ENCODE measurements around the gene POLR2J3.
"Not testable (repeated sequence)": the region's sequence is repeated elsewhere in the genome, so short reads cannot be mapped to it uniquely, and the experiment has no call there.

The POLR2J3 gene

DNA sequence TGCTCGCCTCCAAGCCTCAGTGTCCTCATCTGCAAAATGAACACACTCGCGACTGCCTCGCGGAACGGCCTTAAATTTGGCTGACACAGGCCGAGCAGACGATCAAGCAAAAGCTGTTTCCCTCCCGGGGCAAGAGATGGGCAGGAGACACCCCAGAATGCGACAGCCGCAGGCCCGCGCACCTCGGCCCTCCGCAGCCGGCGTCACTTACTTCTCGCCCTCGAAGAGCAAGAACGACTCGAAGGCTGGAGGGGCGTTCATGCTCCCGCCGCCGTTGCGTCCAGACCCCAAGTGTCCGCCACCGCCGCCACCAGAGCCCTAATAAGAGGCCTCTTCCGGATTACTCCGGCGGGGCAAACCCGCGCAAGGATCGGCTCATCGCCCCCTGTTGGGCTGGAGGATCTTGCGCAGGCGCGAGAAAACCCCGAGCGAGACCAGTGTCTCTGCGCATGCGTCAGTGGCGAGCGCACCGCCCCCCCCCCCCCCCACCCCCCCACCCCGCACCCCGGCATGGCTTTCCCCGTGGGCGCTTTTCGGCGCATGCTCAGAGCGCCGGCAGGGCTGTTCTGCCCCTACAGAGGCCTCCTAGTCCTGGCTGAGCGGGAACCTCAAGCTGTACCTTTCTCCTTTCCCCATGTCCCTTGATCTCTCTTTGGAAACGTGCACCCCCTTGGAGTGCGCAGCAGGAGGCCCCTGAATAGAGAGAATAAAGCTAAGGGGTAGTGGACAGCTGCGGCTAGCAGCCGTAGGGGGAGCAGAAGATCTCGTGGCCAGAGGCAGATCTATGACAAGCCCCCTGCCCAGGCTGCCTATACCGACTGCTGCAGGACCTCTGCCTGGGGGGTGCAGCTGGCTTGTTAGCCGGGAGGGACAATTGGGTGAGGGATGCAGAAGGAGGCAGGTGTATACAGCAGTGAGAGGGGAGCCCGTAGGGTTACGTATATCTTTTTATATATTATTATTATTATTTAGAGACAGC is at the start of gene POLR2J3:
Gene POLR2J3, minus strand, starts transcription at position 323 of the 979 bp plus-strand sequence. Its CDS starts 62 bp downstream, at position 261.
- CTCF ChIA-PET; DNase-seq (ENCODE audit: low spot score): not testable (repeated sequence)

DNA sequence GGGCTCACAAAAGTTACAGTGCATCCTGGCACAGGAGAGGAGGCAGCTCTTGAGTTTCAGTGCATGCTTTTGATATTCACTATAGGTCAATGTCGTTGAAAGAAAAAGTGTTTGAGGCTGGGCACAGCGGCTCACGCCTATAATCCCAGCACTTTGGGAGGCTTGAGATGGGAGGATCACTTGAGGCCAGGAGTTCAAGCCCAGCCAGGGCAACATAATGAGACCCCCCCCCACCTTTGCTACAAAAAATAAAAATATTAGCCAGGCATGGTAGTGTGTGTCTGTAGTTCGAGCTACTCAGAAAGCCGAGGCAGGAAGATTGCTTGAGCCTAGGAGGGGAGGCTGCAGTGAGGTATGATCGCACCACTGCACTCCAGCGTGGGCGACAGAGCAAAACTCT is 45.7 kb upstream of the POLR2J3 start:
- DNase-seq (ENCODE audit: low spot score); POLR2A ChIA-PET (ENCODE audit: low non-redundant PET); CTCF ChIA-PET; H3K27ac ChIP-seq: not testable (repeated sequence)

More for the DNA sequence above, at the start of gene POLR2J3:
- TF ChIP-seq, protein P1, sequence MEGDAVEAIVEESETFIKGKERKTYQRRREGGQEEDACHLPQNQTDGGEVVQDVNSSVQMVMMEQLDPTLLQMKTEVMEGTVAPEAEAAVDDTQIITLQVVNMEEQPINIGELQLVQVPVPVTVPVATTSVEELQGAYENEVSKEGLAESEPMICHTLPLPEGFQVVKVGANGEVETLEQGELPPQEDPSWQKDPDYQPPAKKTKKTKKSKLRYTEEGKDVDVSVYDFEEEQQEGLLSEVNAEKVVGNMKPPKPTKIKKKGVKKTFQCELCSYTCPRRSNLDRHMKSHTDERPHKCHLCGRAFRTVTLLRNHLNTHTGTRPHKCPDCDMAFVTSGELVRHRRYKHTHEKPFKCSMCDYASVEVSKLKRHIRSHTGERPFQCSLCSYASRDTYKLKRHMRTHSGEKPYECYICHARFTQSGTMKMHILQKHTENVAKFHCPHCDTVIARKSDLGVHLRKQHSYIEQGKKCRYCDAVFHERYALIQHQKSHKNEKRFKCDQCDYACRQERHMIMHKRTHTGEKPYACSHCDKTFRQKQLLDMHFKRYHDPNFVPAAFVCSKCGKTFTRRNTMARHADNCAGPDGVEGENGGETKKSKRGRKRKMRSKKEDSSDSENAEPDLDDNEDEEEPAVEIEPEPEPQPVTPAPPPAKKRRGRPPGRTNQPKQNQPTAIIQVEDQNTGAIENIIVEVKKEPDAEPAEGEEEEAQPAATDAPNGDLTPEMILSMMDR (conservative IDR thresholded peaks at IDR 0.05; ENCODE audit: low read depth), result peak; percentile 34; the same call in 1 of the 2 replicates
- H3K27ac ChIP-seq, result peak within 1 kb of the TSS; percentile 62
- POLR2A ChIA-PET (ENCODE audit: low non-redundant PET), result not testable (repeated sequence)

DNA sequence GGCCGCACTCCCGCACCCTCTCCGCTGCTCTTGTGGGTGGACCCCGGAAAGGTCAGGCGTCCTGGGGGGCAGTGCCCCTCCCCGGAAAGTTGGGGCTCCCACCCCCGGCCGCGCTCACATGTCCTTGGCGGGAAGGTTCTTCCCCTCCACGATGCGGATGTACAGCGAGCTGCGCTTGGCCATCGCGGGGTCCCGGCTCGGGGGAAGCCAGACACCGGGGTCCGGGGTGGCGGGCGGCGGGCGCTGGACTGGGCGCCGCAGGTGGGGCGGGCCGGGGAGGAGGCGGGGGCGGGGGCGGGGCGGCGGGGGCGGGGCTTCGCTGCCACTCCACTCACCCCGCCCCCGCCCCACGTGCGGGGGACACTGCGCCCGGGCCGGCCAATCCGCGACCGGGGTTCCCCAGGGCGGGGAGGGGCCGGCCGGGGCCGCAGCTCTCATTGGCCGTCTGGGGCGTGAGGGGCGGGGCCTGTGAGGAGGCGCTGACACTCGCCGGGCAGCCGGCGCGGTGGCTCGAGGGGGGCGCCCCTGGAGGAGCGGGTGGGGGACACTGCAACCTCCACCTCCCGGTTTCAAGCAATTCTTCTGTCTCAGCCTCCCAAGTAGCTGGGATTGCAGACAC is 44.2 kb upstream of the POLR2J3 start, which contains the start of gene RASA4:
Gene RASA4, minus strand, starts transcription at position 250 of the 619 bp plus-strand sequence. Its CDS starts 67 bp downstream, at position 183.
- POLR2A ChIA-PET (ENCODE audit: low non-redundant PET), result not testable (repeated sequence)

DNA sequence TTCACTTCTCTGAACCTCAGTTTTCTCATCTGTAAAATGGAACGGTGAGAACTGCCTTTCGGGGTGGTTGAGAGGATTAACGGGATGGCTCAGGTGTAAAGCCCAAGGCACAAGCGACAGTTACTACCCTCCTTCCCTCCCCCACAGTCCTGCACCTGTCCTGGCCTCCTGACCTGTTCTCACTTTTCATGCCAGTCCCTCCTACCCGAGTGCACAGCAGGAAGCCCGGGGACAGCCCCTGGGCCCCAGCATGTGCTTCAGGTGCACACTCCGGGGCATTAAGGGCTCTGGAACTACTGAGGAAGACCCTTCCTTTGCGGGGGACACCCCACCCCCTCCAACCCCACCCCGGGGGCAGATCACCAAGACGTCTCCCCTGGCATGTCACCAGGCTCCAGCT is 43.5 kb upstream of the POLR2J3 start:
- H3K27ac ChIP-seq; DNase-seq (ENCODE audit: low spot score); POLR2A ChIA-PET (ENCODE audit: low non-redundant PET); CTCF ChIA-PET: not testable (repeated sequence)

More for the DNA sequence above, 44.2 kb upstream of the POLR2J3 start, which contains the start of gene RASA4:
- DNase-seq (ENCODE audit: low spot score); H3K27ac ChIP-seq; CTCF ChIA-PET: not testable (repeated sequence)

DNA sequence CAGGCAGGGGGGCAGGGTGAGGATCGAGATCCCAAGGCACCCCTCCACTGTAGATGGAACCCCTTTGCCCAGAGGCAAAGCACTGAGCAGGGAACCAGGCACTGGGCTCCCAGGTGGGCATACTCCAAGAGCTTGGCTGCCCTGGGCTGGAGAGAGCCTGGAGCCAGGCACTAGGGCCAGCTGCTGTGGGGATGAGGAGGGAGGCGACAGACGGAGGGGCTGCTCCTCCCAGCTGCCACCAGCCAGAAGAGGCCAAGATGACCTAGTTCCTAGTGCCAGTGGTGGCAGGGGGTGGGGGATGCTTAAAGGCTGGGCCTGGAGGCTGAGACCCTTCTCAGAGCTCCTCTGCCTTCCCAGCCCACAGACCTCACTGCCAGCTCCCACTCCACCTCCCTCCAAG is 42.5 kb upstream of the POLR2J3 start:
- CTCF ChIA-PET; H3K27ac ChIP-seq; DNase-seq (ENCODE audit: low spot score); POLR2A ChIA-PET (ENCODE audit: low non-redundant PET): not testable (repeated sequence)

DNA sequence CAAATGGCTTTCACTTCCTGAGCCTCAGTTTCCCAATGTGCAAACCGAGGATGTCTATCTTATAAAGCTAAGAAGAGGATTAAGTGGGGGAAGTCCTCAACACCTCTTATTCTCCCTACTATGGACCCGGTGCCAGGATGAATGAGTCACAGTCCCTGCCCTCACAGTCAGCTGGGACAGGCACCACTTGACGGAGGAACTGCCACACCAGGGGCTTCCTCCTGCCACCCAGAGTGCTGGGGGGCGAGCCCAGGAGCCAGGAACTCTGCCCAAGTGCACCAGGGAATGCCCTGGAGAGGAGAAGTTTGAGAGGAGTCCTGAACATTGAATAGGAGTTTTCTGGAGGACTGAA is 41.9 kb upstream of the POLR2J3 start:
- DNase-seq (ENCODE audit: low spot score); POLR2A ChIA-PET (ENCODE audit: low non-redundant PET); CTCF ChIA-PET; H3K27ac ChIP-seq: not testable (repeated sequence)

DNA sequence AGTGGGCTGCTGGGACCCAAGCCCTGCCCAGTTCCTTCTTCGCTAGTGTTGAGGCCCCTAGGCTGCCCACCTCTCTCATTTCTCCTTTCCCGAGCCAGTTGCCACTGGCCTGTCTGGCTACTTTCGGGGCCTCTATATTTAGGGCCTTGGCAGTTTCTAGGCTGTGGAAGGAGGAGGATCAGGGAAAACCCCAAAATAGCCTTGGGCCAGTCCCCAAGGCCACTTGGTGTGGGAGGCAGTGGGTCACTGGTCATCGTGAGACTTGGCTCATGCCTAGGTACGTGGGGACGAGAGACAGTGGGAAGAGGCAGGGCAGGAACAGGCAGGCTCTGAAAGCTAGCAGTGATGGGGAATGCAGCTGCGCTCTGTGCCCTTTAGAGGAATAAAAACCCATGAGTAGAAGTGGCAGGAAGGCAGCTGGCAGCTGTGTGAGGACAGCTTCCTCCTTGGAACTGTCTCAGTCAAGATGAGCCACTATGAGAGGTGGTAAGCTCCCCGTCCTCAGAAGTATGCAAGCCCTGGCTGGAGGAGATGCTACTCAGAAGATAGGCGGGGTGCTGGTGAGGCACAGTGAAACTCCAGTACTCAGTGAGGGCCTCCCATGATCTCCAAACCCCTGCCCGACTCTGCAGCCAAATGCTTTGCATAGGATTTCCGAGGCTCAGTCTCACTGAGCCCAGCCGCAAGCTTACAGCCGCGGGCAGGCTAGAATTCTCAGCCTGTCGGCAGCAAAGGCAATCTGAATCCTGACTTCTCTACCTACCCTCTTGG is 41.4 kb upstream of the POLR2J3 start:
- POLR2A ChIA-PET (ENCODE audit: low non-redundant PET); CTCF ChIA-PET; H3K27ac ChIP-seq; DNase-seq (ENCODE audit: low spot score): not testable (repeated sequence)

DNA sequence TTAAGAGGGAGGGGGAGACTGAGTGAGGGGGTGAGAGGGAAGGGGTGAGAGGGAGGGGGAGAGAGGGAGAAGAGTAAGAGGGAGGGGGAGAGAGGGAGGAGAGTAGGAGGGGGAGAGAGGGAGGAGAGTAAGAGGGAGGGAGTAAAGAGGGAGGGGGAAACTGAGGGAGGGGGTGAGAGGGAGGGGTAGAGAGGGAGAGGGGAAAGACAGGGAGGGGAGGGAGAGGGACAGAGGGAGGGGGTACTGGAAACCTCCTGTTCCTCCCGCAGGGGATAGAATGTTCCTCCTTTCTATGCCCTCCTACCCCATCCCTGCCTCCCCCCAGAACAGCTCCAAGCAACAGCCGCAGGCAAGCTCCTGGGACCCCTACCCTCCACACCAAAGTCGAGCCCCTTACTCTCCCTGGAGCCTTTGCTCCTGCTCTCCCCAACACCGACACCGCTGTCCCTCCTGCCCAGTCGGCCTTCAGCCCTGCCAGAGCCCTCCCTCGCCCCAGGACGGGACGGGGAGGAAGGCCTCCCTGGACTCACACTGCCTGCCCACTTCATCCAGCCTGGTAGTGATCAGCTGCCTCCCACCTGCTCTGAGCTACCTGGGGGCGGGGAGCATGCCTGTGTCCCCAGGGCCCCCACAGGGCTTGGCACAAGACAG is 39.4 kb upstream of the POLR2J3 start:
- DNase-seq (ENCODE audit: low spot score); H3K27ac ChIP-seq; POLR2A ChIA-PET (ENCODE audit: low non-redundant PET); CTCF ChIA-PET: not testable (repeated sequence)

DNA sequence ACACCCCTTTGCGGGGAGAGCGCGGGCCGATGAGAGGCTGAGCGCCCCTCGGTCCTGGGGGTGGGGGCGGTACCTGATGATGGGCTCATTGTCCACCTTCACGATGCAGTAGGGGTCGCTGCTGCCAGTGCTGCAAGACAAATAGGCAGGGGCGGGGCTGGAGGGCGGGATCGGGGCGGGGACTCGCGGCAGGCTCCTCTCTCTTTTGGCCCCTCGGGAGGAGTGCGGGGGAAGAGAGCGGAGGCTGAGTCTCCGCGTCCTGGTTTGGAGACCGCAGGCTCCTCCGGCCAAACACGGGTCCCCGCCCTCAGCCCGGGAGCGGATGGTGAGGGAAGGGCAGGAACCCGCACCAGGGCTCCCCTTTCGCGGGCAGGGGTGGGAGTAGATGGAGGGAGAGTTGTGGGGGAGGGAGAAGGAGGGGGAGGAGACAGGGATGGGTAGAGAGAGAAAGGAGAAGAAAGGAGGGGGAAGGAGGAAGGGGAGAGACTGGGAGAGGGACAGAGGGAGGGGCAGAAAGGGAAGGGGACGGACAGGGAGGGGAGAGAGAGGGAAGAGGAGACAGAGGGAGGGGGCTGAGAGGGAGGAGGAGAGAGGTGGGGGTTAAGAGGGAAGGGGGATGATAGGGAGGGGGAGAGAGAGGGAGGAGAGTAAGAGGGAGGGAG is 38.8 kb upstream of the POLR2J3 start:
- CTCF ChIA-PET; DNase-seq (ENCODE audit: low spot score); POLR2A ChIA-PET (ENCODE audit: low non-redundant PET); H3K27ac ChIP-seq: not testable (repeated sequence)

DNA sequence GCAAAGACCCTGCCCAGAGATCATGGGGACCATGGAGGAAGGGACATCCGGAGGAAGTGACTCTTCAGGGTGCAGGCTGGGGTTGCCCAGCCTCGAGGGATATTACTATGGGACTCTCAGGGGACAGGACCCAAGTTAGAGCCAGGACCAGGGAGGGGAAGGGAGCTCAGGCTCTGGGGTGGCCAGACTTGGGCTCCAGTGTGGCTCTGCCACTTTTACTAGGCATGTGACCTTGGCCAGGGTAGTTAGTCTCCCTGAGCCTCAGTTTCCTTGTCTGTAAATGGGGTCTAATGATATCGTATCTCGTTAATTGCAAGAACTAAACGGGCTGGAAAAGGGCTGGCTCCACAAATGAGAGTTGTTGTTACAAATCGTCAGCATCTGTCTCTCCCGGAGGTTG is 38.1 kb upstream of the POLR2J3 start:
- DNase-seq (ENCODE audit: low spot score); CTCF ChIA-PET; POLR2A ChIA-PET (ENCODE audit: low non-redundant PET); H3K27ac ChIP-seq: not testable (repeated sequence)

DNA sequence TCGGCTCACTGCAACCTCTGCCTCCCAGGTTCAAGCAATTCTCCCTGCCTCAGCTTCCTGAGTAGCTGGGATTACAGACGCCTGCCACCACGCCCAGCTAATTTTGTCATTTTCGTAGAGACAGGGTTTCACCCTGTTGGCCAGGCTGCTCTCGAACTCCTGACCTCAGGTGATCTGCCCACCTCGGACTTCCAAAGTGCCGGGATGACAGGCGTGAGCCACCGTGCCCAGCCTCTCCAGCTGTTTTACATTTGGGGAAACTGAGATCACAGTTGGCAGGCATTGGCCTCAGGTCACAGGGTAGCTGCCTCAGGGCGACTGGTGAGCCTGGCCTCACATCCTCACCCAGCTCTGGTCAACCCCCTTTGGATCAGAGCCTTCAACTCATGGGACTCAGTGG is 37.4 kb upstream of the POLR2J3 start:
- DNase-seq (ENCODE audit: low spot score); H3K27ac ChIP-seq; POLR2A ChIA-PET (ENCODE audit: low non-redundant PET); CTCF ChIA-PET: not testable (repeated sequence)

DNA sequence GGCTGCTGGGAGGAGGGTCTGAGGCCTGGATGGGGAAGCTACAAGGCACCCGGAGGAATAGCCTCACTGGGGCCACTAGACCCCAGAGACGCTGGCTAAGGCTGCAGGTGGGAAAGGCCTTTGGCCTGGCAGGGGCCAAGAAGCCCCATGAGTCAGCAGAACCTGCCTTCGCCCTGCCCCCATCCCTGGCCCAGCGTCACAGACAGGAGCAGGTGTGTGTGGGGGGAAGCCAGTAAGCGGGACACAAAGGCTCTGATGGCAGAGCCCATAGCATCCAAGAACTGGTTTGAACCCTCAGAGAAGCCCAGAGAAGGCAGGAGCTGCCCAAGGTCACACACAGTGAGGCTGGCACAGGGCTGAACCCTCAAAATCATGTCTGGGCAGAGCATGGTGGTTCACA is 34.5 kb upstream of the POLR2J3 start:
- CTCF ChIA-PET; H3K27ac ChIP-seq; DNase-seq (ENCODE audit: low spot score); POLR2A ChIA-PET (ENCODE audit: low non-redundant PET): not testable (repeated sequence)

DNA sequence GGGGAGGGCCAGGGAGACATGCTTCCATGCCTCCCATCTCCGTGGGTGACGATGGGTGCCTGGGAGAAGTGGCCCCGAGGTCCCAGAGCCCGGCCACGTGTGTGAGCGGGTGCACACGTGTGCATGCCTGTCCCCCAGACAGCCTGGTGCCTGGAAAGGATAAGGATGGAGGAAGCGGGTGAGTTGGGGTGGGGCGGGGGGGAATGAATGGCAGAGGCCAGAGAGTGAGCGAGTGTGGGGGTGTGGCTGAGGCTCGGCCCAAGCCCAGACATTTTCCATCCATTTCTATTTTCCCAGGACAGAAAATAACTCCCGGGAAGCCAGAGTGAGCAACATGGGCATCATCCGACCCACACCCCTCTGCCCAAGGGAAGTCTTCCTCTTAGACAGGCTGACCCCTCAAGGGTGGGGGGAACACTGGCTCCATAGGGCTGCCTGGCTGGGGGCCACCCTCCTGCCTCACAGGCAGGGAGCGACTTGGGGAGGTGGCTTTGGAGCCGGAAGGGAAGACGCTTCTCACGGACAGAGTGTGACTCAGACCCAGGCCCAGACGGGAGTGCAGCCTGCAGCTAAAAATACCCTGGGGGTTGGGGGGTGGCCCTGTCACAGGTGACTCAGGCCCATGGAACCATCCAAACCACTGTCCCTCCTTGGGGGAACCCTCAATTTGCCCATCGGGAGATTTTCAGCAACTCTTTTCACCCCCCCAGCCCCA is 32.2 kb upstream of the POLR2J3 start:
- POLR2A ChIA-PET (ENCODE audit: low non-redundant PET); DNase-seq (ENCODE audit: low spot score); CTCF ChIA-PET: not testable (repeated sequence)
- H3K27ac ChIP-seq, result peak overlapping the region; percentile 64

DNA sequence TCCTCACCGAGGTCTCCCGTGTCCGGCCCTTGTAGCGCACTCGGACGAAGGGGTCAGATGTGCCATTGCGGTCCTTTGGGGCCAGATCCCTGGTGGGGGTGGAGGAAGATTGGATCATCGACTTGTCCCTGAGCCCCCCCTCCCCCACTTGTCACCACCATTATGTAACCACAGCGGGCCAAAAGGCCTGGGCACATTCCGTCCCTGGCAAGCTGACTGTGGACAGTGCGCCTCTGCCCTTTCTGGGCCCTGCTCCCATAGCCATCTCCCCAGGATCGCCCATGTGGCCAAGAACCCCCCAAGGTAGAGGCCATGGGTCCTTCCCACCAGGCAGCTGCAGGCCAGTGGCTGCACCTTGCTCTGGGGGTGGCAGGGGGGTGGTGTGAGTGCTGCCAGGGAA is 29.9 kb upstream of the POLR2J3 start:
- CTCF ChIA-PET; DNase-seq (ENCODE audit: low spot score); H3K27ac ChIP-seq; POLR2A ChIA-PET (ENCODE audit: low non-redundant PET): not testable (repeated sequence)
